WTC11 (cell line): ENCODE data around the gene CARHSP1.

ENCODE experiments used
- GTF2I ChIP-seq: fragments of 250-450 bp; sonication (Bioruptor Pico); conservative IDR thresholded peaks from 2 replicates; pipeline ENCODE4 v1.4.0; 2021; ENCODE audit warnings: mild to moderate bottlenecking
- ZNF232 ChIP-seq: sonication (generic); formaldehyde crosslinking; IDR thresholded peaks from 2 replicates; pipeline ENCODE4 v1.8.0; 2022; ENCODE audit warnings: mild to moderate bottlenecking, missing genetic modification reagents
- ZNF416 ChIP-seq: fragments of 250-450 bp; sonication (Bioruptor Pico); IDR thresholded peaks from 2 replicates; pipeline ENCODE4 v1.9.0; 2021; ENCODE audit warnings: mild to moderate bottlenecking, inconsistent platforms
- TF ChIP-seq, protein P1 (sequence below): sonication (generic); formaldehyde crosslinking; IDR thresholded peaks from 2 replicates; pipeline ENCODE4 v1.8.1; 2022; ENCODE audit warnings: mild to moderate bottlenecking, missing genetic modification reagents, moderate library complexity, borderline replicate concordance
- TF ChIP-seq, protein P2 (sequence below): fragments of 200-600 bp; IDR thresholded peaks from 2 replicates; pipeline ENCODE4 v1.8.0; 2022; ENCODE audit warnings: antibody characterized with exemption
- TF ChIP-seq, protein P3 (sequence below): sonication (generic); formaldehyde crosslinking; conservative IDR thresholded peaks from 2 replicates; pipeline ENCODE4 v1.8.1; 2022; ENCODE audit warnings: mild to moderate bottlenecking, missing genetic modification reagents
- TF ChIP-seq, protein P4 (sequence below): sonication (generic); formaldehyde crosslinking; IDR thresholded peaks from 2 replicates; pipeline ENCODE4 v1.8.1; 2023; ENCODE audit warnings: mild to moderate bottlenecking, moderate library complexity, missing genetic modification reagents

DNA sequence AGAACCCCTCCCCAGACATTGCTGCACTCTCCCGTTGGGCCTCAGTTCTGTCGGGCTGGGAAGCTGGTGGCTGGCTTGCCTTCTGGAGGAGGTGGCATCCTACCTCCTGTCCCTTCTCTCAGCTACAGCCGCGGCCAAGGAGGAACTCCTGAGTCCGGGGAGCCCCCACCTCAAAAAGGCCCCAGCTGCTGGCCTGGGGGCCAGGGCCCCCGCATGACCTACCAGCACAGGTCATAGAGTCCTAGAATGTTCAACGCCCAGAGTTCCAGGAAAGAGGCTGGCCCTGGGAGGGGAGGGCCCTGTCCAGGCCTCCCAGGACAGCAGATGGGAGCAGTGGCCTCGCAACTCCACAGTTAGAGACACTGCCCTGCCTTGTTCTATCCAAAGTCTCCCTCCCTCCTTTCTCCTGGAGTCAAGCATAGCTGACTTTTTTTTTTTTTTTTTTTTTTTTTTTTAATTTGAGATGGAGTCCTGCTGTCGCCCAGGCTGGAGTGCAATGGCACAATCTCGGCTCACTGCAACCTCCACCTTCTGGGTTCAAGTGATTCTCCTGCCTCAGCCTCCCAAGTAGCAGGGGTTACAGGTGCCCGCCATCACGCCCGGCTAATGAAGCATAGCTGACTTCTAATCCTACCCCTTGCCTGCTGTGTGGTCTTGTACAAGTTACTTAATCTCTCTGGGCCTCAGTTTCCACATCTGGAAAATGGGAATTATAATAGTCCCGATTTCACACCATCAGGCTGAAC is 7.1 kb downstream of the CARHSP1 start:
- no peak for TF ChIP-seq GTF2I (CRISPR knock-in tag)
- TF ChIP-seq, protein P1, sequence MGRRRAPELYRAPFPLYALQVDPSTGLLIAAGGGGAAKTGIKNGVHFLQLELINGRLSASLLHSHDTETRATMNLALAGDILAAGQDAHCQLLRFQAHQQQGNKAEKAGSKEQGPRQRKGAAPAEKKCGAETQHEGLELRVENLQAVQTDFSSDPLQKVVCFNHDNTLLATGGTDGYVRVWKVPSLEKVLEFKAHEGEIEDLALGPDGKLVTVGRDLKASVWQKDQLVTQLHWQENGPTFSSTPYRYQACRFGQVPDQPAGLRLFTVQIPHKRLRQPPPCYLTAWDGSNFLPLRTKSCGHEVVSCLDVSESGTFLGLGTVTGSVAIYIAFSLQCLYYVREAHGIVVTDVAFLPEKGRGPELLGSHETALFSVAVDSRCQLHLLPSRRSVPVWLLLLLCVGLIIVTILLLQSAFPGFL (CRISPR knock-in tag): no peak
- TF ChIP-seq, protein P2, sequence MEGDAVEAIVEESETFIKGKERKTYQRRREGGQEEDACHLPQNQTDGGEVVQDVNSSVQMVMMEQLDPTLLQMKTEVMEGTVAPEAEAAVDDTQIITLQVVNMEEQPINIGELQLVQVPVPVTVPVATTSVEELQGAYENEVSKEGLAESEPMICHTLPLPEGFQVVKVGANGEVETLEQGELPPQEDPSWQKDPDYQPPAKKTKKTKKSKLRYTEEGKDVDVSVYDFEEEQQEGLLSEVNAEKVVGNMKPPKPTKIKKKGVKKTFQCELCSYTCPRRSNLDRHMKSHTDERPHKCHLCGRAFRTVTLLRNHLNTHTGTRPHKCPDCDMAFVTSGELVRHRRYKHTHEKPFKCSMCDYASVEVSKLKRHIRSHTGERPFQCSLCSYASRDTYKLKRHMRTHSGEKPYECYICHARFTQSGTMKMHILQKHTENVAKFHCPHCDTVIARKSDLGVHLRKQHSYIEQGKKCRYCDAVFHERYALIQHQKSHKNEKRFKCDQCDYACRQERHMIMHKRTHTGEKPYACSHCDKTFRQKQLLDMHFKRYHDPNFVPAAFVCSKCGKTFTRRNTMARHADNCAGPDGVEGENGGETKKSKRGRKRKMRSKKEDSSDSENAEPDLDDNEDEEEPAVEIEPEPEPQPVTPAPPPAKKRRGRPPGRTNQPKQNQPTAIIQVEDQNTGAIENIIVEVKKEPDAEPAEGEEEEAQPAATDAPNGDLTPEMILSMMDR: no peak
- TF ChIP-seq, protein P3, sequence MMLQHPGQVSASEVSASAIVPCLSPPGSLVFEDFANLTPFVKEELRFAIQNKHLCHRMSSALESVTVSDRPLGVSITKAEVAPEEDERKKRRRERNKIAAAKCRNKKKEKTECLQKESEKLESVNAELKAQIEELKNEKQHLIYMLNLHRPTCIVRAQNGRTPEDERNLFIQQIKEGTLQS (CRISPR knock-in tag): no peak
- TF ChIP-seq ZNF416 (CRISPR knock-in tag): no peak
- TF ChIP-seq, protein P4, sequence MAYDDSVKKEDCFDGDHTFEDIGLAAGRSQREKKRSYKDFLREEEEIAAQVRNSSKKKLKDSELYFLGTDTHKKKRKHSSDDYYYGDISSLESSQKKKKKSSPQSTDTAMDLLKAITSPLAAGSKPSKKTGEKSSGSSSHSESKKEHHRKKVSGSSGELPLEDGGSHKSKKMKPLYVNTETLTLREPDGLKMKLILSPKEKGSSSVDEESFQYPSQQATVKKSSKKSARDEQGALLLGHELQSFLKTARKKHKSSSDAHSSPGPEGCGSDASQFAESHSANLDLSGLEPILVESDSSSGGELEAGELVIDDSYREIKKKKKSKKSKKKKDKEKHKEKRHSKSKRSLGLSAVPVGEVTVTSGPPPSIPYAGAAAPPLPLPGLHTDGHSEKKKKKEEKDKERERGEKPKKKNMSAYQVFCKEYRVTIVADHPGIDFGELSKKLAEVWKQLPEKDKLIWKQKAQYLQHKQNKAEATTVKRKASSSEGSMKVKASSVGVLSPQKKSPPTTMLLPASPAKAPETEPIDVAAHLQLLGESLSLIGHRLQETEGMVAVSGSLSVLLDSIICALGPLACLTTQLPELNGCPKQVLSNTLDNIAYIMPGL (CRISPR knock-in tag): no peak
- TF ChIP-seq ZNF232 (CRISPR knock-in tag): no peak
